ENCODE measurements around the gene LRRC9. TPM values are rescaled to one million over a fixed set of nuclear protein-coding genes. Genes with fewer than 3 reads are reported as not detected.
"Not testable (repeated sequence)": the region's sequence is repeated elsewhere in the genome, so short reads cannot be mapped to it uniquely, and the experiment has no call there.

The LRRC9 gene
- total and polyA plus RNA-seq, 2 of the 13 experiments (the other 11 are each of a cell fraction or from before 2014, with no cell fraction given) = 0.08 to 0.18 TPM

GRCh38 chr14:60035177-60035576 lies 115.2 kb downstream of the LRRC9 start (continued):
- 0 out of 2 replicates have a peak, but pooled peaks have one; percentile 9 for TF ChIP-seq FOXA3 (CRISPR knock-in tag; IDR thresholded peaks at IDR 0.05)
- TF ChIP-seq KDM5B (CRISPR knock-in tag; IDR thresholded peaks at IDR 0.05; ENCODE audit: borderline replicate concordance) = no peak
- TF ChIP-seq ZNF572 (CRISPR knock-in tag; IDR thresholded peaks at IDR 0.05) = no peak
- TF ChIP-seq MIXL1 (CRISPR knock-in tag; IDR thresholded peaks at IDR 0.05) = peak; percentile 70; the same call in 1 of the 2 replicates
- no peak for TF ChIP-seq CHD4 (IDR thresholded peaks at IDR 0.05; ENCODE audit: borderline replicate concordance, low read length)
- TF ChIP-seq, protein P1, sequence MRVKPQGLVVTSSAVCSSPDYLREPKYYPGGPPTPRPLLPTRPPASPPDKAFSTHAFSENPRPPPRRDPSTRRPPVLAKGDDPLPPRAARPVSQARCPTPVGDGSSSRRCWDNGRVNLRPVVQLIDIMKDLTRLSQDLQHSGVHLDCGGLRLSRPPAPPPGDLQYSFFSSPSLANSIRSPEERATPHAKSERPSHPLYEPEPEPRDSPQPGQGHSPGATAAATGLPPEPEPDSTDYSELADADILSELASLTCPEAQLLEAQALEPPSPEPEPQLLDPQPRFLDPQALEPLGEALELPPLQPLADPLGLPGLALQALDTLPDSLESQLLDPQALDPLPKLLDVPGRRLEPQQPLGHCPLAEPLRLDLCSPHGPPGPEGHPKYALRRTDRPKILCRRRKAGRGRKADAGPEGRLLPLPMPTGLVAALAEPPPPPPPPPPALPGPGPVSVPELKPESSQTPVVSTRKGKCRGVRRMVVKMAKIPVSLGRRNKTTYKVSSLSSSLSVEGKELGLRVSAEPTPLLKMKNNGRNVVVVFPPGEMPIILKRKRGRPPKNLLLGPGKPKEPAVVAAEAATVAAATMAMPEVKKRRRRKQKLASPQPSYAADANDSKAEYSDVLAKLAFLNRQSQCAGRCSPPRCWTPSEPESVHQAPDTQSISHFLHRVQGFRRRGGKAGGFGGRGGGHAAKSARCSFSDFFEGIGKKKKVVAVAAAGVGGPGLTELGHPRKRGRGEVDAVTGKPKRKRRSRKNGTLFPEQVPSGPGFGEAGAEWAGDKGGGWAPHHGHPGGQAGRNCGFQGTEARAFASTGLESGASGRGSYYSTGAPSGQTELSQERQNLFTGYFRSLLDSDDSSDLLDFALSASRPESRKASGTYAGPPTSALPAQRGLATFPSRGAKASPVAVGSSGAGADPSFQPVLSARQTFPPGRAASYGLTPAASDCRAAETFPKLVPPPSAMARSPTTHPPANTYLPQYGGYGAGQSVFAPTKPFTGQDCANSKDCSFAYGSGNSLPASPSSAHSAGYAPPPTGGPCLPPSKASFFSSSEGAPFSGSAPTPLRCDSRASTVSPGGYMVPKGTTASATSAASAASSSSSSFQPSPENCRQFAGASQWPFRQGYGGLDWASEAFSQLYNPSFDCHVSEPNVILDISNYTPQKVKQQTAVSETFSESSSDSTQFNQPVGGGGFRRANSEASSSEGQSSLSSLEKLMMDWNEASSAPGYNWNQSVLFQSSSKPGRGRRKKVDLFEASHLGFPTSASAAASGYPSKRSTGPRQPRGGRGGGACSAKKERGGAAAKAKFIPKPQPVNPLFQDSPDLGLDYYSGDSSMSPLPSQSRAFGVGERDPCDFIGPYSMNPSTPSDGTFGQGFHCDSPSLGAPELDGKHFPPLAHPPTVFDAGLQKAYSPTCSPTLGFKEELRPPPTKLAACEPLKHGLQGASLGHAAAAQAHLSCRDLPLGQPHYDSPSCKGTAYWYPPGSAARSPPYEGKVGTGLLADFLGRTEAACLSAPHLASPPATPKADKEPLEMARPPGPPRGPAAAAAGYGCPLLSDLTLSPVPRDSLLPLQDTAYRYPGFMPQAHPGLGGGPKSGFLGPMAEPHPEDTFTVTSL (CRISPR knock-in tag; IDR thresholded peaks at IDR 0.05; ENCODE audit: borderline replicate concordance) = peak; percentile 39; the same call in 1 of the 2 replicates
- no peak for TF ChIP-seq TRIM24 (CRISPR knock-in tag; IDR thresholded peaks at IDR 0.05)
- TF ChIP-seq RFX5 (IDR thresholded peaks at IDR 0.05; ENCODE audit: low read depth, low read length) = no peak
- no peak for TF ChIP-seq FOXK2 (IDR thresholded peaks at IDR 0.05)
- TF ChIP-seq PREB (CRISPR knock-in tag; IDR thresholded peaks at IDR 0.05) = no peak
- TF ChIP-seq SIN3B (IDR thresholded peaks at IDR 0.05; ENCODE audit: low read length) = no peak
- TF ChIP-seq CBX2 (IDR thresholded peaks at IDR 0.05; ENCODE audit: low read depth, low read length) = no peak
- TF ChIP-seq CBX2 (CRISPR knock-in tag; IDR thresholded peaks at IDR 0.05; ENCODE audit: low read depth) = no peak
- TF ChIP-seq NFKBIZ (CRISPR knock-in tag; IDR thresholded peaks at IDR 0.05) = no peak
- no peak for TF ChIP-seq ZNF629 (CRISPR knock-in tag; conservative IDR thresholded peaks at IDR 0.05)
- no peak for TF ChIP-seq FOXP4 (CRISPR knock-in tag; IDR thresholded peaks at IDR 0.05)
- TF ChIP-seq KMT2B (CRISPR knock-in tag; IDR thresholded peaks at IDR 0.05) = no peak
- no peak for TF ChIP-seq ZNF569 (CRISPR knock-in tag; IDR thresholded peaks at IDR 0.05; ENCODE audit: borderline replicate concordance)

DNA sequence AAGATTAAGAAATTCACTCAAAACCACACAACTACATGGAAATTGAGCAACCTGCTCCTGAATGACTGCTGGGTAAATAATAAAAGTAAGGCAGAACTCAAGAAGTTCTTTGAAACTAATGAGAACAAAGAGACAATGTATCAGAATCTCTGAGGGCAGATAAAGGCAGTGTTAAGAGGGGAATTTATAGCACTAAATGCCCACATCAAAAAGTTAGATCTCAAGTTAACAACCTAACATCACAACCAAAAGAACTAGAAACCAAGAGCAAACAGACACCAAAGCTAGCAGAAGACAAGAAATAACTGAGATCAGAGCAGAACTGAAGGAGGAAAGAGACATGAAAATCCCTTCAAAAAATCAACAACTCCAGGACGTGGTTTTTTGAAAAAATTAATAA lies 128.0 kb downstream of the LRRC9 start:
- H4K20me1 ChIP-seq (ENCODE audit: insufficient read depth, low read length); POLR2A ChIA-PET; FAIRE-seq: not testable (repeated sequence)

More for the DNA sequence above, 128.0 kb downstream of the LRRC9 start:
- H3K36me3 ChIP-seq (replicated peaks in 1 of 2; ENCODE audit: control insufficient read depth in 1 of 2, insufficient read depth in 2 of 2, low read length in 2 of 2); H3K79me2 ChIP-seq (ENCODE audit: insufficient read depth, low read length); intact Hi-C loops (cut with micrococcal nuclease; ENCODE audit: unreplicated experiment); H2AFZ ChIP-seq (ENCODE audit: low read length); CTCF ChIA-PET (ENCODE audit: low intra/inter-chr PET ratio, low total read pairs); in situ Hi-C loops (cut with HindIII; ENCODE audit: extremely low pct_ligation_motif_present, low pct_unique_long_range_greater_than_20kb); H3K9ac ChIP-seq (ENCODE audit: insufficient read depth, low read depth, low read length); H3K27me3 ChIP-seq (ENCODE audit: control insufficient read depth in 1 of 2, insufficient read depth in 2 of 2, low read length in 2 of 2); BruUV-seq (replicated peaks); DNase-seq (ENCODE audit: low spot score); H3K4me3 ChIP-seq (replicated peaks in 1 of 3; ENCODE audit: insufficient read depth in 1 of 3, low read depth in 2 of 3, low read length in 3 of 3); ATAC-seq; H3K27ac ChIP-seq (ENCODE audit: extremely low read length, insufficient read depth, low read length); H3K4me2 ChIP-seq (ENCODE audit: low read depth, low read length); H3K9me3 ChIP-seq (ENCODE audit: low read length); H3K4me1 ChIP-seq (ENCODE audit: insufficient read depth, low read length): not testable (repeated sequence)
- WGBS (ENCODE audit: low lambda C conversion rate) = 0% methylated on average over 1 of the region's 1 CpG

Measured in HepG2 (cell line).